ENCODE data around the gene NEURL1.

NEURL1 gene

GRCh38 chr10:103493362-103493915 is at the start of gene NEURL1:
Gene NEURL1, plus strand, starts transcription at chr10:103493705. Its CDS starts 683 bp downstream, at chr10:103494388.
- H3K36me3 Mint-ChIP-seq (ENCODE audit: low read depth) = no peaks in the 10 kb centered on the region
- ATAC-seq (no peak), DNase-seq (no peak)
- H3K27me3 Mint-ChIP-seq = peaks cover 52% of the 10 kb centered on the region
- no peak within 1 kb of the TSS for H3K27ac Mint-ChIP-seq
- peak within 1 kb of the TSS; percentile 74 for H3K4me3 Mint-ChIP-seq
- no peaks in the 10 kb centered on the region for H3K9me3 Mint-ChIP-seq
- H3K4me1 Mint-ChIP-seq = peaks cover 27% of the 10 kb centered on the region

GRCh38 chr10:103444478-103444877 is 49.0 kb upstream of the NEURL1 start:
- ATAC-seq = no peak
- H3K36me3 Mint-ChIP-seq (ENCODE audit: low read depth) = peaks cover 58% of the 10 kb centered on the region

GRCh38 chr10:103445366-103445765 is 48.1 kb upstream of the NEURL1 start:
- ATAC-seq (no peak), DNase-seq (no peak)
- Mint-ChIP-seq H3K4me1 (peaks cover 16% of the 10 kb centered on the region), H3K36me3 (ENCODE audit: low read depth) (peaks cover 50% of the 10 kb centered on the region), H3K27me3 (no peaks in the 10 kb centered on the region), H3K27ac (peak overlapping the region; percentile 14), H3K4me3 (no peak overlapping the region), H3K9me3 (no peaks in the 10 kb centered on the region)

More at GRCh38 chr10:103444478-103444877, 49.0 kb upstream of the NEURL1 start:
- H3K27ac Mint-ChIP-seq = no peak overlapping the region
- no peak overlapping the region for H3K4me3 Mint-ChIP-seq
- H3K9me3 Mint-ChIP-seq = no peaks in the 10 kb centered on the region
- no peaks in the 10 kb centered on the region for H3K27me3 Mint-ChIP-seq
- no peak for DNase-seq
- H3K4me1 Mint-ChIP-seq = peaks cover 9% of the 10 kb centered on the region

- H3K27me3 Mint-ChIP-seq = no peaks in the 10 kb centered on the region
- DNase-seq (no peak), ATAC-seq (no peak)
- H3K4me3 Mint-ChIP-seq = no peak overlapping the region
- no peak overlapping the region for H3K27ac Mint-ChIP-seq
- peaks cover 22% of the 10 kb centered on the region for H3K4me1 Mint-ChIP-seq
- H3K36me3 Mint-ChIP-seq (ENCODE audit: low read depth) = peaks cover 47% of the 10 kb centered on the region
- H3K9me3 Mint-ChIP-seq = no peaks in the 10 kb centered on the region
Measured at GRCh38 chr10:103445767-103446567, 47.5 kb upstream of the NEURL1 start.

GRCh38 chr10:103447187-103447586 is 46.3 kb upstream of the NEURL1 start:
- Mint-ChIP-seq H3K4me1 (peaks cover 28% of the 10 kb centered on the region), H3K9me3 (no peaks in the 10 kb centered on the region), H3K4me3 (no peak overlapping the region), H3K27me3 (no peaks in the 10 kb centered on the region), H3K36me3 (ENCODE audit: low read depth) (peaks cover 43% of the 10 kb centered on the region), H3K27ac (peak overlapping the region; percentile 40)
- DNase-seq = no peak
- ATAC-seq = no peak

GRCh38 chr10:103448746-103449145 is 44.8 kb upstream of the NEURL1 start:
- Mint-ChIP-seq H3K9me3 (no peaks in the 10 kb centered on the region), H3K27ac (peak overlapping the region; percentile 33), H3K27me3 (no peaks in the 10 kb centered on the region), H3K36me3 (ENCODE audit: low read depth) (peaks cover 33% of the 10 kb centered on the region), H3K4me3 (no peak overlapping the region), H3K4me1 (peaks cover 34% of the 10 kb centered on the region)
- DNase-seq (no peak), ATAC-seq (no peak)

- H3K4me1 Mint-ChIP-seq = peaks cover 34% of the 10 kb centered on the region
- DNase-seq = no peak
- no peak overlapping the region for H3K4me3 Mint-ChIP-seq
- H3K27me3 Mint-ChIP-seq = no peaks in the 10 kb centered on the region
- ATAC-seq = no peak
- H3K9me3 Mint-ChIP-seq = no peaks in the 10 kb centered on the region
- peak overlapping the region; percentile 49 for H3K27ac Mint-ChIP-seq
- H3K36me3 Mint-ChIP-seq (ENCODE audit: low read depth) = peaks cover 27% of the 10 kb centered on the region
Measured at GRCh38 chr10:103449208-103450144, 44.0 kb upstream of the NEURL1 start.

GRCh38 chr10:103450201-103450695 is 43.3 kb upstream of the NEURL1 start:
- Mint-ChIP-seq H3K27ac (peak overlapping the region; percentile 51), H3K9me3 (no peaks in the 10 kb centered on the region), H3K27me3 (no peaks in the 10 kb centered on the region), H3K4me1 (peaks cover 34% of the 10 kb centered on the region), H3K36me3 (ENCODE audit: low read depth) (peaks cover 21% of the 10 kb centered on the region), H3K4me3 (peak overlapping the region; percentile 77)
- no peak for DNase-seq
- no peak for ATAC-seq

- Mint-ChIP-seq H3K4me1 (peaks cover 34% of the 10 kb centered on the region), H3K36me3 (ENCODE audit: low read depth) (peaks cover 14% of the 10 kb centered on the region), H3K27ac (peak overlapping the region; percentile 51), H3K4me3 (peak overlapping the region; percentile 77), H3K9me3 (no peaks in the 10 kb centered on the region), H3K27me3 (no peaks in the 10 kb centered on the region)
- peak; percentile 60 for ATAC-seq
- DNase-seq = peak; percentile 43
Measured at GRCh38 chr10:103451091-103451813, 42.3 kb upstream of the NEURL1 start.

- H3K36me3 Mint-ChIP-seq (ENCODE audit: low read depth) = peaks cover 10% of the 10 kb centered on the region
- peak; percentile 72 for DNase-seq
- peak within 1 kb of the TSS; percentile 77 for H3K4me3 Mint-ChIP-seq
- H3K9me3 Mint-ChIP-seq = no peaks in the 10 kb centered on the region
- H3K27ac Mint-ChIP-seq = peak within 1 kb of the TSS; percentile 42
- peaks cover 34% of the 10 kb centered on the region for H3K4me1 Mint-ChIP-seq
- ATAC-seq = peak; percentile 78
- H3K27me3 Mint-ChIP-seq = no peaks in the 10 kb centered on the region
Measured at GRCh38 chr10:103451831-103452505, 41.5 kb upstream of the NEURL1 start, which contains the start of gene CALHM2. Gene CALHM2, minus strand, starts transcription at chr10:103452370. Its CDS starts 2,429 bp downstream, at chr10:103449941.

- H3K4me1 Mint-ChIP-seq = peaks cover 34% of the 10 kb centered on the region
- DNase-seq = no peak
- H3K27ac Mint-ChIP-seq = peak overlapping the region; percentile 42
- H3K9me3 Mint-ChIP-seq = no peaks in the 10 kb centered on the region
- H3K4me3 Mint-ChIP-seq = peak overlapping the region; percentile 77
- peaks cover 8% of the 10 kb centered on the region for H3K36me3 Mint-ChIP-seq (ENCODE audit: low read depth)
- no peak for ATAC-seq
- no peaks in the 10 kb centered on the region for H3K27me3 Mint-ChIP-seq
Measured at GRCh38 chr10:103452506-103453230, 40.8 kb upstream of the NEURL1 start.

- H3K27me3 Mint-ChIP-seq = no peaks in the 10 kb centered on the region
- ATAC-seq (no peak), DNase-seq (no peak)
- peaks cover 29% of the 10 kb centered on the region for H3K4me1 Mint-ChIP-seq
- no peak overlapping the region for H3K27ac Mint-ChIP-seq
- H3K9me3 Mint-ChIP-seq = no peaks in the 10 kb centered on the region
- H3K4me3 Mint-ChIP-seq = no peak overlapping the region
- H3K36me3 Mint-ChIP-seq (ENCODE audit: low read depth) = no peaks in the 10 kb centered on the region
Measured at GRCh38 chr10:103454026-103454425, 39.5 kb upstream of the NEURL1 start.

- no peak overlapping the region for H3K27ac Mint-ChIP-seq
- H3K36me3 Mint-ChIP-seq (ENCODE audit: low read depth) = no peaks in the 10 kb centered on the region
- no peaks in the 10 kb centered on the region for H3K27me3 Mint-ChIP-seq
- peaks cover 23% of the 10 kb centered on the region for H3K4me1 Mint-ChIP-seq
- ATAC-seq (no peak), DNase-seq (no peak)
- H3K4me3 Mint-ChIP-seq = no peak overlapping the region
- H3K9me3 Mint-ChIP-seq = no peaks in the 10 kb centered on the region
Measured at GRCh38 chr10:103455235-103455634, 38.3 kb upstream of the NEURL1 start.

All from activated naive CD8-positive, alpha-beta T cell treated with anti-CD3 and anti-CD28 coated beads, Interleukin-2, amount 50 U/mL, for 24 hours (primary cell).